ENCODE results near the gene DEFB125. TPM values are rescaled to one million over a fixed set of nuclear protein-coding genes. Genes with fewer than 3 reads are reported as not detected.
"Not testable (repeated sequence)": the region's sequence is repeated elsewhere in the genome, so short reads cannot be mapped to it uniquely, and the experiment has no call there.

DEFB125 gene
- total RNA-seq, 2 donors from 2014 or later: not detected

DNA sequence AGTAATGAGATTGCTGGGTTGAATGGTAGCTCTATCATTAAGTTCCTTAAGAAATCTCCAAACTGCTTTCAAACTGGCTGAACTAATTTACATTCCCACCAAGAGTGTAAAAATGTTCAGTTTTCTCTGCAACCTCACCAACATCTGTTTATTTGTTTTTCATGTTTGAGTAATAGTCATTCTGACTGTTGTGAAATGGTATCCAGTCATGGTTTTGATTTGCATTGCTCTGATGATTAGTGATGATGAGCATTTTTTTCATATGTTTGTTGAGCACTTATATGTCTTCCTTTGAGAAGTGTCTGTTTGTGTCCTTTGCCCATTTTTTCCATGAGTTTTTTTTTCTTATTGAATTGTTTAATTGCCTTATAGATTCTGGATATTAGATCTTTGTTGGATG is 24.9 kb downstream of the DEFB125 start:
- H3K36me3 ChIP-seq: no peaks in the 10 kb centered on the region
- H3K4me1 ChIP-seq (ENCODE audit: control insufficient read depth in 1 of 2, low read depth in 2 of 2): no peaks in the 10 kb centered on the region
- no peak overlapping the region for H3K4me3 ChIP-seq
- TF ChIP-seq, protein P1, sequence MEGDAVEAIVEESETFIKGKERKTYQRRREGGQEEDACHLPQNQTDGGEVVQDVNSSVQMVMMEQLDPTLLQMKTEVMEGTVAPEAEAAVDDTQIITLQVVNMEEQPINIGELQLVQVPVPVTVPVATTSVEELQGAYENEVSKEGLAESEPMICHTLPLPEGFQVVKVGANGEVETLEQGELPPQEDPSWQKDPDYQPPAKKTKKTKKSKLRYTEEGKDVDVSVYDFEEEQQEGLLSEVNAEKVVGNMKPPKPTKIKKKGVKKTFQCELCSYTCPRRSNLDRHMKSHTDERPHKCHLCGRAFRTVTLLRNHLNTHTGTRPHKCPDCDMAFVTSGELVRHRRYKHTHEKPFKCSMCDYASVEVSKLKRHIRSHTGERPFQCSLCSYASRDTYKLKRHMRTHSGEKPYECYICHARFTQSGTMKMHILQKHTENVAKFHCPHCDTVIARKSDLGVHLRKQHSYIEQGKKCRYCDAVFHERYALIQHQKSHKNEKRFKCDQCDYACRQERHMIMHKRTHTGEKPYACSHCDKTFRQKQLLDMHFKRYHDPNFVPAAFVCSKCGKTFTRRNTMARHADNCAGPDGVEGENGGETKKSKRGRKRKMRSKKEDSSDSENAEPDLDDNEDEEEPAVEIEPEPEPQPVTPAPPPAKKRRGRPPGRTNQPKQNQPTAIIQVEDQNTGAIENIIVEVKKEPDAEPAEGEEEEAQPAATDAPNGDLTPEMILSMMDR (IDR thresholded peaks at IDR 0.05): no peak
- DNase-seq (ENCODE audit: low spot score): no peak
- H3K27ac ChIP-seq: no peak overlapping the region
- peaks cover 2% of the 10 kb centered on the region for H3K9me3 ChIP-seq
- ATAC-seq (ENCODE audit: insufficient number of reproducible peaks, low FRiP score, low read depth): no peak
- no peaks in the 10 kb centered on the region for H3K27me3 ChIP-seq (replicated peaks; ENCODE audit: insufficient read depth)

DNA sequence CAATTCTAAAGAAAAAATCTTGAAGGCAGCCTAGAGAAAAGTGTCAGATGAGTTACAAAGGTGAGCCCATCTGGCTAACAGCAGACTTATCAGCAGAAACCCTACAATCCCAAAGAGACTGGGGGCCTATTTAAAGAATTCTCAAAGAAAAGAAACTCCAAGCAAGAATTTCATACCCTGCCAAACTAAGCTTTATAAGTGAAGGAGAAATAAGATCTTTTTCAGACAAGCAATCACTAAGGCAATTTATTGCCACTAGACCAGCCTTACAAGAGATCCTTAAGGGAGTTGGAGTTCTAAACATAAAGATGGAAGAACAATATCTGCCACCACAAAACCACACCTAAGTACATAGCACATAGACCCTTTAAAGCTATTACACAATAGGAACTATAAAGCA is 30.0 kb downstream of the DEFB125 start:
- Histone ChIP-seq H3K4me1 (ENCODE audit: control insufficient read depth in 1 of 2, low read depth in 2 of 2) (no peaks in the 10 kb centered on the region), H3K4me3 (no peak overlapping the region), H3K27me3 (replicated peaks; ENCODE audit: insufficient read depth) (no peaks in the 10 kb centered on the region), H3K36me3 (no peaks in the 10 kb centered on the region), H3K27ac (no peak overlapping the region), H3K9me3 (peaks cover 6% of the 10 kb centered on the region)
- TF ChIP-seq, protein P1 (IDR thresholded peaks at IDR 0.05): no peak
- ATAC-seq (ENCODE audit: insufficient number of reproducible peaks, low FRiP score, low read depth): no peak
- no peak for DNase-seq (ENCODE audit: low spot score)

DNA sequence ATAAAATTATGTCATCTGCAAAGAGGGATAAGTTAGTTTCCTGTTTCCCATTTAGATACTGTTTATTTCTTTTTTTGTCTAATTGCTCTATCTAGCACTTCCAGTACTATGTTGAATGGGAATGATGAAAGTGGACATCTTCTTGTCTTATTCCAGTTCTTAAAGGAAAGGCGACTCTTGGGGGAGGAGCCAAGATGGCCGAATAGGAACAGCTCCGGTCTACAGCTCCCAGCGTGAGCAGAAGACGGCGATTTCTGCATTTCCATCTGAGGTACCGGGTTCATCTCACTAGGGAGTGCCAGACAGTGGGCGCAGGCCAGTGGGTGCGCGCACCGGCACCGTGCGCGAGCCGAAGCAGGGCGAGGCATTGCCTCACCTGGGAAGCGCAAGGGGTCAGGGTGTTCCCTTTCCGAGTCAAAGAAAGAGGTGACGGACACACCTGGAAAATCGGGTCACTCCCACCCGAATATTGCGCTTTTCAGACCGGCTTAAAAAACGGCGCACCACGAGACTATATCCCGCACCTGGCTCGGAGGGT is 42.4 kb downstream of the DEFB125 start:
- not testable (repeated sequence) for H3K36me3 ChIP-seq; H3K27ac ChIP-seq; H3K4me3 ChIP-seq; H3K9me3 ChIP-seq; H3K27me3 ChIP-seq (replicated peaks; ENCODE audit: insufficient read depth); DNase-seq (ENCODE audit: low spot score); H3K4me1 ChIP-seq (ENCODE audit: control insufficient read depth in 1 of 2, low read depth in 2 of 2); ATAC-seq (ENCODE audit: insufficient number of reproducible peaks, low FRiP score, low read depth)

DNA sequence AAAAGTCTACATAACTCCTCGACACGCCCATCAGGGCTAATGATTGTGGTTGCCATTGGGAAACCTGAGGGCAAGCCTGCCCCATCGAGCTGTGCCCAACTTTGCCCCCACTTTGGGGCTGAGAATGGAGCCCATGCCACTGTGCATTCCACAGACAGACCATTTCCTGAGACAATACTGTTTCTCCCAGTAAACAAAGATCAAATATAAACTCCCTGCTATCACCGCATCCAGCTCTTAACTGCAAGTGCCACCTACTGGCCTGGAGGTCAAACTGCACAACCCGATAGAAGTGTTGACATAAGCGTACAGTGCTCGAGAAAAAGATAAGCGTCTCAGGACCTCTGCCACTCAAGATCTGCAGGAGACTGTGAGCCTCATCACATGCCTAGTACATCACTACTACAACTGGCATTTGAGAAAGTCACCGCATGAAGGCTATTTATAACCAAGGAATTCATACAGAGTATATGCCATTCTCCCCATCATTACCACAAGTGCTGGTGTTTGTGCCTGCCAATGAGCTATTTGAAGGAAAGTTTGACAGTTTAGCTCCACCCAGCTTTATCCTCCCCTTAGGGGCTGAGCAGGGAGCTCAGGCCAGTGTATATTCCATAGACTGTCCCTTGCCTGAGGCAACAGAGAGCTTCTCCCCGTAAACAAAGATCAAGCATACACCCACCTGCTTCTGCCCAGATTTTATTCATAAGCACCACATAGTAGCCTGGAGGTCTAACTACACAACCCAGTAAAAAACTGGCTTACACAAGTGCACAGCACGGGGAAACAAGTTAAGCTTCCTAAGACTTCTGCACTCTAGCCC is 50.4 kb downstream of the DEFB125 start:
- Histone ChIP-seq H3K4me1 (ENCODE audit: control insufficient read depth in 1 of 2, low read depth in 2 of 2) (no peaks in the 10 kb centered on the region), H3K36me3 (no peaks in the 10 kb centered on the region), H3K9me3 (no peaks in the 10 kb centered on the region), H3K27me3 (replicated peaks; ENCODE audit: insufficient read depth) (no peaks in the 10 kb centered on the region), H3K4me3 (no peak overlapping the region), H3K27ac (no peak overlapping the region)
- DNase-seq (ENCODE audit: low spot score): no peak
- TF ChIP-seq, protein P1 (IDR thresholded peaks at IDR 0.05): no peak
- no peak for ATAC-seq (ENCODE audit: insufficient number of reproducible peaks, low FRiP score, low read depth)

DNA sequence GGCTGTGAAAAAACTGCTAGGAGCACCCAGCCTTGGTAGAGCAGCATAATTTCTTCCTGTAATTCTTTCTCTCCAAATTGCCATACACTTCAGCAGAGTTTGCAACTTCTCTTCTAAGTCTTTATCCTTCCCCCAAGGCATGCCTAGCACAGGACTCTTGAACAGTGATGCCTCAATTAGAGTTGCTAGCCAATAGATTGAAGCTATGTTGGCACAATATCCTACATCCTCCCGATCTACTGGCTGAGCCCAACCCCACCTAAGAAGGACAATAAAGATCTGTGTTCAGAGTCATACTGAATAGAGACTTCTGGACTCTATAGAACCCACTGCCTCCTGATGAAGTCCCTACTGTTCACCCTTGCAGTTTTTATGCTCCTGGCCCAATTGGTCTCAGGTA is 54.8 kb downstream of the DEFB125 start, which contains the start of gene DEFB126:
DEFB126 (plus strand) TSS at position 301 of the 400 bp plus-strand sequence; CDS start at position 340, 39 bp downstream.
- Histone ChIP-seq H3K36me3 (no peaks in the 10 kb centered on the region), H3K27me3 (replicated peaks; ENCODE audit: insufficient read depth) (no peaks in the 10 kb centered on the region), H3K27ac (no peak within 1 kb of the TSS), H3K4me1 (ENCODE audit: control insufficient read depth in 1 of 2, low read depth in 2 of 2) (no peaks in the 10 kb centered on the region), H3K4me3 (no peak within 1 kb of the TSS), H3K9me3 (no peaks in the 10 kb centered on the region)
- DNase-seq (ENCODE audit: low spot score): no peak
- no peak for ATAC-seq (ENCODE audit: insufficient number of reproducible peaks, low FRiP score, low read depth)
- TF ChIP-seq, protein P1 (IDR thresholded peaks at IDR 0.05): no peak

Measured in thoracic aorta (tissue), 2 donors.